HTERT RPE-1 (cell line): ENCODE measurements around the gene XYLT1.
"Not testable (repeated sequence)": the region's sequence is repeated elsewhere in the genome, so short reads cannot be mapped to it uniquely, and the experiment has no call there.

Experiments
- in situ Hi-C: fragments of 300-500 bp; cut with MboI; formaldehyde crosslinking; loops from 4 replicates; pipeline ENCODE4 v1.14.3; 2020; ENCODE audit warnings: low sequenced_read_pairs

Gene XYLT1

DNA sequence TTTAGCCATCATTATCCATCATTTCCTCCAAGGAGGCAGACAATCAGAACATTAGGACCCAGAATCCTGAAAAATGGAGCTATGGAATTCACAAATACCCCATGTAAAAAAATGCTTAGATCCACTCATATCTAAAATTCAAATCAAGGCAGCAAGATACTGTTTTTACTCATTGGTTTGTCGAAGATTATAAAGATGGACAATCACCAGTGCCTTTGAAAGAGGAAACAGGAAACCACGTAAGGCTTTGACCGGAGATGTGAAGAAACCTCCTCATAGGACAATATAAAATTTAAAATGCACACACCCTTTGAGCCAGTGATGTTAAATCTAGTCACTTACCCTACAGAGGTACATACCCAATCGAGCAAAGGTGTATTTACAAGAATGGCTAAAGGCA, 130.0 kb downstream of the XYLT1 start:
- in situ Hi-C loops, result no loop called here

DNA sequence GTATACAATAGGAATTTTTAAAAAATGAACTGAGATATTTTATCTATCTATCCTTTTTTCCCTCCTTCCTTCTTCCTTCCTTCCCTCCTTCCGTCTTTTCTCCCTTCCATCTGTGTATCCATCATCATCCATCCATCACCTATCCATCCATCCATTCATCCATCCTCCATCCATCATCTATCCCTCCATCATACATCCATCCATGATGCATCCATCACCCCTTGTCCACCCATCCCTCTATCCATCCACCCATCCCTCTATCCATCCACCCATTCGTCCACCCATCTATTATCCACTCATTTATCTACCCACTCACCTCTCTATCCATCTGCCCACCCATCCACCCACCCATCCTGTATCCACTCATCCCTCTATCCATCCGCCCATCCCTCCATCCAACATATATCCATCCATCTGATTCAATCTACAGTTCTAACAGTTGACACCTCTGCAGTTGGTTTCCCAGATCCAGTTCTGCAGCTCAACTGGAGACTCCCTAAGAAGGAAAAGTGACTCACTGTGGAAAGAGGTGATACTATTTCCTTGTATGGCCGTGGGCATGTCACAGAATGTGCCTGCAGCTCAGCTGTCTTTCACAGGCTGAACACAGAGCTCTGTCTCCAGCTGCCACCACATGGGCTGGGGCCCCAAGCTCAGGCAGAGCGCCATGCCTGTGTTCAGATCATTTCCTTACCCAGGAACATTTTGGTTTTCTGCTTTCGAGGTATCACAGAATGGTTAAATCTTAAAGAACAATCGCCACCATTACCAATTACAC, 130.8 kb downstream of the XYLT1 start:
- in situ Hi-C loops, result no loop called here

DNA sequence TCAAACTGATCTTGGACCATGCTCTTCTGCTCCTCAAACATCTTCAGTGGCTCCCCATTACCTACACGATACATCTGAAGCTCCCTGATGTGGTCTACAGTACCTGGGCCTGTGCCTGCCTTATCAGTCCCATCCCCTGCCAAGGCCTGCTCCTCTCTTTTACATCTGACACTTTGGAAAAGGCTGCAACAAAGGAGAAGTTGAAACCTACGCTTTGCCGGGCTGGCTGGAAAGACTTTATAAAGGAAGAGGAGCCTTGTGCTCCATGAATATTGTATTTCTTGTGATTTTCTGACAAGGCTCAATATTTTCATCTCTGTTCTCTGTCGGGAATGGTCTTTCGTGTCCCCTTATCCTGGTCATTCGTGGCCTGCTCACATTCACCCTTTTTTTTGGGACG, 132.5 kb downstream of the XYLT1 start:
- in situ Hi-C loops, result no loop called here

DNA sequence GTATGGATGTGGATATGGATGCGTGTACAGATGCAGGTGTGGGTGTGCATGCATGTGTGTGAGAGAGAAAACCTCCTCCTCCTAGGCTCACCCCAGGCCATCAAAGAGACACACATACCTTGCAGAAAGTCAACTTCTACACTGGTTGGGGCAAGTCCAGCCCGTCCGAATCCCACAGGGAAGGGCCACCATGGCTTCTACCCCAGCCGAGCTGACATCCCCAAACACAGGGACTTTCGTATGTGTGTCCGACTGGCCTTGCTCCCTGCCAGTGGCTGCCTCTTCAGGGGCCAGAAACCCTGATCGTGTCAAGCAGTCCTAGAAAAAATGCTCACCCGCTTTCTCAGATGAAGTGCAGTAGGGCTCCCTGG, 134.2 kb downstream of the XYLT1 start:
- in situ Hi-C loops, result no loop called here

DNA sequence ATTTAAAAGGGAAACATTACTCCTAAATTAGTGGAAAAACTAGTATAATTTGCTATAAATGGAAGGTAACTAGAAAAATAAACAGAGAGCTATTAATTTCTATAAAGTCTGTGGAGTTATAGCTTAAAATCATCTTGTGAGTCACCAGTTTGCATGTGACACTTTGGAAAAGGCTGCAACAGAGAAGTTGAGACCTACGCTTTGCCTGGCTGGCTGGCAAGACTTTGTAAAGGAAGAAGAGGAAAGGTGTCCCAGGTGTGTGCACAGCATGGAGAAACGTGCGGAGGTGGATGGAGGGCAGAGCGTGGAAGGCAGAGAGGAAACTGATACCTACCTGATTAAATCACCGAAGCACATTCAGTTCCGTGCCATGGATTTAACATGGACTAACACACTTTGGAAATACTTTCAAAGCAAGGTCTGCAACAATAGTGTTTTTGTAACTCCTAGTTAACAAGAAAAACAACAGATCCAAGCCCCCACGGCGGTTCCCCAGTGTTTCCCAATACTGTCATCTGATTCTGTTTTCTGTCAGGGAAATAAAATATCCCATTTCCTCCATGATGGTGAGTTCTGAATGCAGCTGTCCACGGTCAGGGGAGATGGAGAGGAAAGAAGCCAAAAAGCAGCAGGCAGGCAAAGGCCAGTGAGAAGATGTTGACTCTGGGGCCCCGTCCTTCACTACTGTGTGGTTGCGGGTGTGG, 134.8 kb downstream of the XYLT1 start:
- in situ Hi-C loops, result no loop called here

DNA sequence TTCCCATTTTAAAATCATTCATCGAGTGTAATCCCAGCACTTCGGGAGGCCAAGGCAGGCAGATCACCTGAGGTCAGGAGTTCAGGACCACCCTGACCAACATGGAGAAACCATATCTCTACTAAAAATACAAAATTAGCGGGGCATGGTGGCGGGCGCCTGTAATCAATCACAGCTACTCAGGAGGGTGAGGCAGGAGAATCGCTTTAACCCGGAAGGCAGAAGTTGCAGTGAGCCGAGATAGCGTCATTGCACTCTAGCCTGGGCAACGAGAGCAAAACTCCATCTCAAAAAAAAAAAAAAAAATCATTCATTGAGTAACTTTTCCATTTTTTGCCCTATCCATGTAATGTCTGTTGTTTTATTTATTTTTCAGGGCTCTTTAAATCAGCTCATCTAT, 135.4 kb downstream of the XYLT1 start:
- in situ Hi-C loops, result not testable (repeated sequence)

DNA sequence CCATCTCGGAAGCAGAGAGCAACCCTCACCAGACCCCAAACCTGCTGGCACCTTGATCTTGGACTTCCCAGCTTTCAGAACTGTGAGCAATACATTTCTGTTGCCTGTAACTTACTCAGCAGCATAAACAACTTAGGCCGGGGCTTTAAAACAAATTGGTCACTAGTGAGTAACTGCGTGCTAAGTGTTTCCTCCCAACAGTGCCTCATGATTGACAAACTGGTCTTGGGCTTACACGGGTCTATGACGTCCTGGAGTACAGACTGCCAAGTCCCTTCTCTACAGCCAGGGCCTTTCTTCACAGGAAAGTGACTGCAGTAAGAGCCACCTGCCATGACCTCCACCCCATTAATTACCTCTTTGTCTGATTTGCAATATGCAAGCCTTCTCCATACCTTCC, 136.7 kb downstream of the XYLT1 start:
- in situ Hi-C loops, result no loop called here

DNA sequence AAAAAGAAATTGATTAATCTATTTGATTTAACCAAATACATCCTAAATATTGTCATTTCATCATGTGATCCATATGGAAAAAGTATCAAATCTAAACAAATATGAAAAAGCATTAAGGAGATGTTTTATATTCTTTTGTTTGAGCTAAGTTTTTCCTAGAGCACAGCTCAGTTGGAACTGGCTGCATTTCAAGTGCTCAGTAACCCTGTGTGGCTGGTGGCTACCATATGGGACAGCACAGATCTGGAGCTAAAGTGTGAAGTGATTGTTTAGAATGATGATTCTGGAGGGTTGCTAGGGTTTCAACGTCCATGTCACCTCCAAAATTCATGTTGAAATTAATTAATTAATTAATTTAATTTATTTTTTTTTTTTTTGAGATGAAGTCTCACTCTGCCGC, 137.5 kb downstream of the XYLT1 start:
- in situ Hi-C loops, result no loop called here

DNA sequence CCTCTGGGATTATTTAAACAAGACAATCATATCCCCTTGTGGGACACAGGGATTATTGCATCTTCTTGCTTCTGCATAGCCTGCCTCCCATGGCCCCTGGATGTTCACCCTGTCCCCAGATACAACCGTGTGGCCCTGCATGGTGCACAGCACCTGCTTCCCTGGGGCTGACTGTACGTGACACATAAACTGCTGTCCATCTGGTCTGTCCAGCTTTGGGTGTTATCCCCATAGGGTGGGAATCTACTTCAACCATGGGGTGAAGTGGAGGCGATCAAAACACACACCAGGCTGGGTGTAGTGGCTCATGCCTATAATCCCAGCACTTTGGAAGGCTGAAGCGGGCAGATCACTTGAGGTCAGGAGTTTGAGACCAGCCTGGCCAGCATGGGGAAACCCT, 138.8 kb downstream of the XYLT1 start:
- in situ Hi-C loops, result no loop called here

DNA sequence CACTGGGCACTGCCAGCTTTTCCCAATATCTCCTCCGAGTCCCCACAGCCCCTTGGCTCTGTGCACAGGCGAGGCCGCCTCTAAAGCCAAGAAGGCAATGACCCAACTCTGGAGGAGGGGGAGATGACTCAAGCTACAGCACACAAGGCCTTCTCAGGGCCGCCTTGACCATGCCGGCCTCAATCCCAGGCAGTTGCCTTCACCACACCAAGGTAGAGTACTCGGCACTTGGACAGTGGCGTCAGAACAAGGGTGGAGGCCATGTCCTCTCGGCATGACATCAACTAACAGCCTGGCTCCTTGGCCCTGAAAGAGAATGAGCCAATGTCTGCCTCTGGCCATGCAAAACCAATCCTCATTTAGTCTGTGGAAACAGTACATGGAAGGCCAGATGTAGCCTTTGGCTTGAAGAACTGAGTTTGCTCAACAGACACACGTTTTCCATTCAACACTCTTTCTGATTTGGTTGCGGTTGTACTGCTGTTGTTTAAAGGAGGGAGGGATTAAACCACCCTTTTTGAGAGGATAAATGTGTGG, 139.6 kb downstream of the XYLT1 start:
- in situ Hi-C loops, result no loop called here

DNA sequence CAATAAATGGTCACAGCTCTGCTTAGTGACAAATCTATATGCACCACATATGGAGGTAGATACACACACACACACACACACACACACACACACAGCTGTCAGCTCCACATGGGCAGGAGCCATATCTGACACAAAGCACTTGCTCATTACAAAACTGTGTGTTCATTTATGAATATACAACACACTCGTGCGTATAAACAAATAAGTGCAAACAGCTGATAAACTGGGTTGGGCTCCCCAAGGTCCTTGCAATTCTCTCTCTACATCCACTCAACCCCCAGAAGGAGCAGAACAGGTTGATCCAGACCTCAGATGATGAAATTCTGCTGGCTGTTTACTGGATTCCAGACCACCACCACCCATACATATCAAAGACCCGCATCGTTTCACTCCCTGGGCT, 140.7 kb downstream of the XYLT1 start:
- in situ Hi-C loops, result no loop called here

DNA sequence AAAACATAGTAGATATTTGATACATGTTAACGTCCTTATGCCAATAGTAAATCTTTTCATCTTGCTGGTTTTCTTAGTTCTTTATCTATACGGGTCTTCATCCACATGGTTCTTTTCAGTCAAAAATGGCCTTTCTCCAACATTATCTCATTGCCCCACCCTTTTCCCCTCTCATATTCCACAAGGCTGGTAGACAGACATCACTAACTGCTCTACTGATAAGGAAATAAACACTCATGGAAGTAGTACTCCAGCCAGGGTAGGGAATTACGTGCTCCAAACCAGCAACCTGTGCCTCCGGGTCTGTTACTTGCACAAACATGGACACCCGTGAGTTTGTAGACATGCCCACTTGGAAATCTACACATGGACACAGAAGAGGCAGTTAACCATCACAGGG, 141.4 kb downstream of the XYLT1 start:
- in situ Hi-C loops, result no loop called here

DNA sequence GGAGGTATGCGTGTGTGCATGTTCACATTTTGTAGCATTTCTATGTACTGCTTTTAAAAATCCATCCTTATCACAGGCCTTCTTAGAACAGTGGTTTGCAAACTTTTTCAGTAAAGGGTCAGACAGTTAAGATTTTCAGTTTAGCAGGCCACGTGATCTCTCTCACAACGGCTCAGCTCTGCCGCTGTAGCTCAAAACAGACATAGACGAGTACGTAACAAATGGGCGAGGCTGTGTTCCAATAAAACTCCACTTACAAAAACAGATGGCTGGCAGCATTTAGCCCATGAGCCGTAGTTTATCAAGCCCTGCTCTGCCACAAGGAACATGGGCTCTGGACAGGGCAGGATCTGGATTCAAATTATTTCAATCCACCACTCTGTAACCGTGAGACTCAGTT, 141.8 kb downstream of the XYLT1 start:
- in situ Hi-C loops, result no loop called here

DNA sequence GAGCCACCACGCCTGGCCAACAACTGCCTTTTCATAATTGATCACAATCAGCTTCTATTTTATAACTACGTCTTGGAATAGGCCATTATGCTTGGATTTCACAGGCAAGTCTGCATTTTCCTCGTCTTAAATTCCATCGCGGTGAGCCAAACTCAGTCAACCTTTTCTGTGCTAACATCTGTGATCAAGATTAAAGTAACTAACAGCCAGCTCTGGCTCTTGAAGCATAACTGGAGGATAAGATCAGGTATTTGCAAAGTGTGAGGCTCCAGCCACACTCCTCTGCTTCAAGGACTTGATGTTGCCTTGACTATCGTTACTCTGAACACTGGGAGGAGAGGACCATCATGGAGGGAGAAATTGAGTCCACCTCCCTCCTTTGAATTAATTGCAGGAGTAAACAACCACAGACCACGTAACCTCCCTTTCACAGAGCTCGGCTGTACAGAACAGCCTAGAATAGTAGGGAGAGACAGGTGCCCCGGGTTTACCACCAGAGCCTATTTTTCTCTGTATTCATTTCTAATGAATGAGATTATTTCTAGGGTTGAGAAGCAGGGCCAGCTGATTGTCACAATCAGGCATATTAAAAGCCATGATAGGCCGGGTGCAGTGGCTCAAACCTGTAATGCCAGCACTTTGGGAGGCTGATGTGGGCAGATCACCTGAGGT, 143.0 kb downstream of the XYLT1 start:
- in situ Hi-C loops, result no loop called here

DNA sequence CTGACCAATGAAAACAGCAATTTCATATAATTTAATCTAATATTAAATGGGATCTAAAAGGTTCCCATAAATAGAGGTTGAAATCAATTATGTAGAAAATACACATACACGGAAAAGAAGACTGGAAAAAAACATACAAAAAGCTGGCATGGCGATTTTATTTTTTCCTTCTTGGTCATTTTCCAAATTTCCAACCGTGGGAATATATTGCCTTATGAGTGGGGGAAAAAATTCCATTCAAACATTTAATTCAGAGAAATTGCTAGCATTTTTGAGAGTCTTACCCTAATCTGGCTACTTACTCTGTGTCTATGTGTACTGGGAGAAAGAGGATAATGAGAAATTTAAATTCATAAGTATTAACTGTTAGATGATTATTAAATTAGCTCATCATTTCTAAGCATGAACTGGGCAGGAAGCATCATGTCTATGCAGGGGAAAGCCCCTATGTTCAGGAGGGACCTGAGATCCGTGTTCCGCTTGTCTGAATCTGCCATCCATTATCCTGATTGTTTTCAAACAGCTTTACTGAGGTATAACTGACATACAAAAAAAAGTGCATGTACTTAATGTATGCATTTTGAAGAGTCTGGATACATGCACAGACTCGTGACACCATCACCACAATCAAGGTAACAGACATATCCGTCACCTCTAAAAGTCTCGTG, 145.2 kb downstream of the XYLT1 start:
- in situ Hi-C loops, result no loop called here

DNA sequence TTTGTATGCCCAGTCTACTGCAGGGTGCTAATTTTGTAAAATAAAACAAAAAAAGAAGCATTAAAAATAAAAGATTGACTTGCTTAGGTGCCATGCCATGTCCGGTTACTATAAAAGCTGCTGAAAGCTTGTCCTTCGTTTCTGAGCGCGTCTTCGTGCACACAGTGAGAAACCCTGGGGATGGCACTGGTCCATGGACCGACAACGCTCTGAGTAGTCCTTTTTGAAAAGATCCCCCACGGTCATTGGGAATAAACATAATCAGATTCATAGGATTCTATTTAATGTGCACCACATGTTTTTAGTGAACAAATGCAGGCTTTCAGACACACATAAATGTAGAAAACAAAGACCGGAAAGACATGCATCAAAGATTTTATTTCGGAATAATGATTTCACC, 146.3 kb downstream of the XYLT1 start:
- in situ Hi-C loops, result no loop called here

DNA sequence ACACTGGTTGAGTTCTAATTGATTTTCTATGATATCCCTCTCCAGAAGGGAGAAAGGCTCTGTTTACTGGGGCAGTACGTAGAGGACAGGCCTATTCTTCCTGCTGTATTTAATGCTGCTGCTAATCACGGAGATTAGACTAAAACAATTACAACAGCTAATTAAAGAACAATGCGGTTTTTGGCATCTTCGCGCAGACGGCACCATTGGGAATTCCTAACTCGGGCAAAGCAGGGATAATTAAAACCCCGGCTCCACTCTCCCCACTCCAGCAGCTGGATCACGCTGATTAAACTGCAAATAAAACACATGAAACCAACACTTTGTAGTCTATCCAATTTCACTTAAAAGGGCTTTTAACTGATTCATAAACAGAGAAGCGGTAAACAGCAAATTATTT, 147.6 kb downstream of the XYLT1 start:
- in situ Hi-C loops, result no loop called here

DNA sequence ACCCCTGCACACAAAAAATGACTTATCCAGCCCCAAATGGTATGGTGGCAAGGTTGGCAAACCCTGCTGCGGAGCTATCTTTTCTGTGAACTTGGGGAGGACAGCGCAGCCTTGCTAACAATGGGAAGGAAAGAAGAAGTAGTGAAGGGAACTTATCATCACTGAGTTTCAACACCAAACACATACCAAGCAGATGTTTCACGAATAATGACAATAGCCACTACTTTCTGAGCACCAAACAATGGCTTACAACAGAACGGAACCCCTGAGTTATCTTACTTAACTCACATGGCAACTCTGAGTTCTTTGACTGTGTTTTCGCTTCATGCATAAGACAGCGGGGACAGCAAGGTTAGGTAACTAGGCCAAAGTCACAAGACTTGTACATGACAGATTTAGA, 148.9 kb downstream of the XYLT1 start:
- in situ Hi-C loops, result no loop called here

DNA sequence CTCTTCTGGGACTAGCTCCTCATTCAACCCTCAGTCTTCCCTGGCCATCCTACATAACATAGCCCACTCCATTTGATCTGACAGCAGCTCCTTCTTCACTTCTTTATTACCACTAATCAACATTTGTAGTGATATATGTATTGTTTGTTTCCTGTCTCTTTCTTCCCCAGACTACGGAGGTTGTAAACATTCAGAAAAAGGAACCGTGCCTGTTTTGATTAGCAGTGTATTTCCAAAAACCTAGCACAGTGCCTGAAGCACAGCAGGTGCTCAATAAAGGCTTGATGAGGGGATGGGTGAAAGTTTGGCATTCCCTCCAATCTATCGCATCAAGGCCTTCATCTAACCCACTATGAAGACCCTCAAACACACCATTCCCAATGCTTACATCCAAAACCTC, 150.8 kb downstream of the XYLT1 start:
- in situ Hi-C loops, result no loop called here

DNA sequence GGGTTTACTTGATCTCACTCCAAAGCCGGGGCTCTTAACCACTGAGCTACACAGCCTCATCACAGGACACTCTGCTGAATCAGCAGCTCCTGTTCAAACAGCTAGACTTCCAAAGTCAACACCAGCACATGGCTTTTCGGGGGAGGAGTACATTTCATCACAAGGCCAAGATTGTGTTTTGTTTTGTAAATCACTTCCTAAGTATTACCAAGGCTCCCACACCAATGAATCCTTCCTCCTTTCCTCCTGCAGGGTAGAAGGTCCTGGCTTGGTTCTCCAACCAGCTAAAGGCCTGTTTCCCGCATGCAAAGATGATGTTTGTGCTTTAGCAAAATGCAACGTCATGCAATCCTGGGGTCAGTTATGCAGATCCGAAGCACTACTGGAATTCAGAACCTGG, 152.5 kb downstream of the XYLT1 start:
- in situ Hi-C loops, result no loop called here

DNA sequence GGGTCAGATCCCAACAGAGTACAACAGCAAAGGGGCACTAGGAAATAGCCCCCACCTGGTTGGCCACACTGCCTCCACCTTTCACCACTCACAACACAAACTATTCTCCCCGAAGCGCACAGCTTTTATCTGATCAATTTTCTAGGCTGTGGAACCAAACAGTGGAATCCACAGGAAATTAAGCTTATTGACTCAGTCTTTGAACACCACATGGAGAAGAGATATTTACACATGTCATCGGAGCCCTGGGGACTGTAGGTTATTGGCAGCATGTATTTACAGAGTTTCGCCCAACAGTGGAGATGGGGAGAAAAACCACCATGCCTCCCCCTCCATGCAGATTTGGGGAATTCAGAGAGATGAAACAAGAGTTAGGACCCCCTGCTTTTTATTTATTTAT, 154.8 kb downstream of the XYLT1 start:
- in situ Hi-C loops, result no loop called here
